Putamen (tissue), 1 donor: ENCODE data around the gene HSD17B7.
"Not testable (repeated sequence)": the region's sequence is repeated elsewhere in the genome, so short reads cannot be mapped to it uniquely, and the experiment has no call there.

ENCODE experiments used
- DNase-seq: peaks from one replicate; pipeline ENCODE4 v3.0.0-alpha.2; 2016; ENCODE audit warnings: low spot score

The HSD17B7 gene

DNA sequence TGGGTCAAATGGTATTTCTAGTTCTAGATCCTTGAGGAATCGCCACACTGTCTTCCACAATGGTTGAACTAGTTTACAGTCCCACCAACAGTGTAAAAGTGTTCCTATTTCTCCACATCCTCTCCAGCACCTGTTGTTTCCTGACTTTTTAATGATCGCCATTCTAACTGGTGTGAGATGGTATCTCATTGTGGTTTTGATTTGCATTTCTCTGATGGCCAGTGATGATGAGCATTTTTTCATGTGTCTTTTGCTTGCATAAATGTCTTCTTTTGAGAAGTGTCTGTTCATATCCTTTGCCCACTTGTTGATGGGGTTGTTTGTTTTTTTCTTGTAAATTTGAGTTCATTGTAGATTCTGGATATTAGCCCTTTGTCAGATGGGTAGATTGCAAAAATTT, 17.0 kb downstream of the HSD17B7 start:
- DNase-seq: not testable (repeated sequence)

DNA sequence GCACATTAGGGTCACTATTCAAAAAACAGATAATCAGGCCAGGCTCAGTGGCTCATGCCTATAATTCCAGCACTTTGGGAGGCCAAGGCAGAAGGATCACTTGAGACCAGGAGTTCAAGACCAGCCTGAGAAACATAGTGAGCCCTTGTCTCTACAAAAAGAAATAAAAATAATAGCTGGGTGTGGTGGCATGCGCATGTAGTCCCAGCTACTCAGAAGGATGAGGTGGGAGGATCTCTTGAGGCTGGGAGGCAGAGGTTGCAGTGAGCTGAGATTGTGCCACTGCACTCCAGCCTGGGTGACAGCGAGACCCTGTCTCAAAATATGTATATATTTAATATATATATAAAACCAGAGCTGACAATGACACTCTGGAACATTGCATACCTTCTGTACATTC, 21.9 kb downstream of the HSD17B7 start:
- not testable (repeated sequence) for DNase-seq

DNA sequence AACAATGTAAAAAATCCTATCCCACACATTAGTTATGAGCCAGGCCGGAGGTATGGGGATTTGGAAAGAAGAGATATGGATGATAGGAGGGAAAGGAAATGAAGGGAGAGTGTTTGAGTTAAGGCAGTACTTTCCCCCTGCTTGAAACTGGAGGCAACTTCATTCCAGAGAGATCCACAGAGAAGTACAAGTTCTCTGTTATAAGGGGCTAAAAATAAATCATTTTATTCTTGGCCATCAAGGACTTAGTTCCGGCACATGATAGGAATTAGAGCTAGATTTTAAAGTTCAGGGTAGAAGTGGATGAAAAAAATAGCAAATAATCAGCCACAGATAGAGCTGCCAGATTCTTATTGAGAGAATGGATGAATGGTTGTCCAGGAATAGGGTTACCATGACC, 27.6 kb downstream of the HSD17B7 start:
- not testable (repeated sequence) for DNase-seq

DNA sequence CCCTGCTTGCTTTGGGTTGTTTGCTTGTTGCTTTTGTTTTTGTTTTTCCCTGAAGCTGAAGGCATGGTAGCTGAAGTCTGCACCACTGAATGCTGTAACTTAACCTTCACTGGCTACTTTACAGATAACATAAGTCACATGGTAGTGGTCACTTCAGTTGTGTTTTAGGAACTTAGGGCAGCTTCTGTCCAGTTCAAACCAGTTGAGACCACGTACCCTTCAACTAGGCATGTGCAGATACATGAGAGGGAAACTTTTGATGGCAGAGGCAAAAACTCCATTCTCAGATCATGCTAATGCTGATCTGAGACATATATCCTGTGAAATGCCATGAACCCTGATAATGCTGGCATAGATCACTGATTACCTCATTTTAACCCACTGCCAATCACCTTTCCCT, 28.2 kb downstream of the HSD17B7 start:
- DNase-seq: not testable (repeated sequence)

DNA sequence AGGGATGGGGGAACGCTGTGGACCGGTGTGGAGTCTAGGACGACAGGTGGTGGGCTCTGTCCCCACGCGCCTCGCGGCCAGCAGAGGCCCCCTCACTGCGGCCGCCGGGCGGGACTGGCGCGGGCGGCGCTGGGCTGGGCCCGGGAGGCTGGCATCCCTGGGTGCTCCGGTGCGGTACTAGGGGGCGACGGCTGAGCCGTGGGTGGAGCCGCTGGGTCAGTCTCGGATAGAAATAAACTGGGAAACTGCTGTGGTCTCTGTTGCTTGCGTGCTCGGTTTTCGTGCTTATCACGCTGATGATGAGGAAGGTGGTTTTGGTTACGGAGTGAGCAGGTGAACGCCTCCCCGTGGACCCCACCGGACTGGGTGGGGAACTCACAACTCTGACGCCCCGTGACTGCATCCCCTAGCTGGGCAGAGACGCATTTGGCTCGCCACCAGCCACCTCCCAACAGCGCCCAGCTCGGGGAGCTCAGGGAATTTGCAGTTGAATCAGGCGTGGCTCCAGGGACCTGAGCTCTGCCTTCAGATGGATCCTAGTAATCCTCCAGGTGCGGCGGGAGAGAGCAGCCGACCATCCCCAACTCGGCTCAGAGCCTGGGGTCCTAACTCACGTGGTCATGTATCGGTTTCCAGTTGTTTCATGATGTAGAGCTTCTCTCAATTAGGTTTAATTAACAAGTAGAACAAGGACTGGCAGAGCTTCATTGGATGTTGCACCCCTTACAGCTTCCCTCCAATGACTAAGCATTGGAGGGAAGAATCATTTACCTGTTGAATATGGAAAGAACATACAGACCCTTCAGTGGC, 32.1 kb downstream of the HSD17B7 start:
- DNase-seq: no peak

DNA sequence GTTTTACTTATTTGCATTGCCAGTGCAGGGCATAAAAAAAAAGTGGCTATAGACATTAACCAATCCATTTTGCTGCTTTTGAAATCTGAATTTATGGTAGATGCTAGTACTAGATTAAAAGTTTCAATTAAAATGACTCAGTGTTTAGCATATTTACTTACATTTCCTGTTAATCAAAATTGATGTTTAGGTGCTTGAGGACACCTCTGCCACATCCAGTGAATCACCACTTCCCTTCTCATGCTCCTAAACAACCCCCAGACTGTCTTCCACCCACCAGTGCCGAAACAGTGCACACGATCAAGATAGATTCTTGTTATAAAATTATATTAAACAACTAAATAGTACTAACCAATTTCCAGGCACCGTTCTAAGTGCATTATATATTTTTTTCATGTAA, 32.7 kb downstream of the HSD17B7 start:
- no peak for DNase-seq

DNA sequence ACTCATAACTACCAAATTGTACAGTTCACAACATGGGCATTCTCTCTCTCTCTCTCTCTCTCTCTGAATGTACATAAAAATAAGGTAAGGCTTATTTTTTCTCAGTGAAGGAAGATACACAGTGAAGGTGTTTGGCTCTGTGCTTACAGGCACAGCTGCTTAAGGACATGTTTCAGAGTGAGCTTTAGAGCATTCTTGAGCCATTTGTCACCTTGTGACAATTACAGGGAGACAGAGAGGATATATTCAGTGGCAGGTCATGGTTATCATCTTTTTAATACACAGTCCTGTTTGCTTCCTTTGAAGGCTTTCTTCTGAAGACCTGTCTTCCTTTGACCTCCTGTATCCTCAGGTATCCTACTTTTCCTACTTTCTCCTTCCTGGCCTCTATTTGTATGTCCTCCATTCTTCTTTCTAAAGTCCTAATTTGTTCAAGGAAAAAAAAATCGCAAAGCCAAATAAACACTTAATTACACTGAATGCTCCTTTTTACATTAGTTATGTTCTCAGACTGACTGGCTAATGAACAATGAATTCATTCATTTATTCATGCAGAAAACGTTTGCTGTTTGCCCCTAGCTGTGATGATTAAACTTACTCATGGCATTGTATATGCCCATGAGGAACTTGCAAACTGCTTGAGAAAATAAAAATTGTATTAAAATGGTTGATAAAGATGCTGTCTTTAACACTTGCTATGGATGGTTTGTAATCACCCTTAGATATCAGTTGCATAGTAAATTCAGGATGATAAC, 33.4 kb downstream of the HSD17B7 start:
- no peak for DNase-seq

DNA sequence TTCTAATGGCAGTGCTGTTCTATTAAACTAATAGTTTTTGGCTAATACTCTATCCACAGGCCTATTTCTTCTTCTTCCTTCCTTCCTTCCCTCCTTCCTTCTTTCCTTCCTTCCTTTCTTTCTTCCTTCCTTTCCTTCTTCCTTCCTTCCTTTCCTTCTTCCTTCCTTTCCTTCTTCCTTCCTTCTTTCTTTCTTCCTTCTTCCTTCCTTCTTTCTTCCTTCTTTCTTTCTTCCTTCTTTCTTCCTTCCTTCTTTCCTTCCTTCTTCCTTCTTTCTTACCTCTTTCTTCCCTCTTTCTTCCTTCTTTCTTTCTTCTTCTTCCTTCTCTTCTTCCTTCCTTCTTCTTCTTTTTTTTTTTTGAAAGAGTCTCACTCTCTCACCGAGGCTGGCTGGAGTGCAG, 38.8 kb downstream of the HSD17B7 start:
- DNase-seq: no peak

DNA sequence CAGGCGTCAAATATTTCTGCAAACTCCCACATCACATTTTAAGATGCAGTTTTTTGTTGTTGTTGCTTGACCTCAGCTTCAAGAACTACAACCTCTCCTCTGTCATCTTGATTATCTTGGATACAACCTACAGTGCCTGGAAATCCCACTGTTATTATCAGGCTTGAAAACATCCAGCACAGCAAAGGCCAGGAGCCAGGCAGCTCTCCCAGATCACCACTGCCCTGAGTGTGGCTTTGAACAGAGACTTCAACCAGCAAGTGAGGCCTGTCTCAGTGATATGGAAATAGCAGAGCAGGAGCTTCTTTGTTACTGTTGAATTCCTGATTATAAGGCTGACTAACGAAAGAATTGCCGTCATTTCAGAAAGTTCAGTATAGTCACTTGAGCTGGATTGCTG, 42.0 kb downstream of the HSD17B7 start:
- no peak for DNase-seq

DNA sequence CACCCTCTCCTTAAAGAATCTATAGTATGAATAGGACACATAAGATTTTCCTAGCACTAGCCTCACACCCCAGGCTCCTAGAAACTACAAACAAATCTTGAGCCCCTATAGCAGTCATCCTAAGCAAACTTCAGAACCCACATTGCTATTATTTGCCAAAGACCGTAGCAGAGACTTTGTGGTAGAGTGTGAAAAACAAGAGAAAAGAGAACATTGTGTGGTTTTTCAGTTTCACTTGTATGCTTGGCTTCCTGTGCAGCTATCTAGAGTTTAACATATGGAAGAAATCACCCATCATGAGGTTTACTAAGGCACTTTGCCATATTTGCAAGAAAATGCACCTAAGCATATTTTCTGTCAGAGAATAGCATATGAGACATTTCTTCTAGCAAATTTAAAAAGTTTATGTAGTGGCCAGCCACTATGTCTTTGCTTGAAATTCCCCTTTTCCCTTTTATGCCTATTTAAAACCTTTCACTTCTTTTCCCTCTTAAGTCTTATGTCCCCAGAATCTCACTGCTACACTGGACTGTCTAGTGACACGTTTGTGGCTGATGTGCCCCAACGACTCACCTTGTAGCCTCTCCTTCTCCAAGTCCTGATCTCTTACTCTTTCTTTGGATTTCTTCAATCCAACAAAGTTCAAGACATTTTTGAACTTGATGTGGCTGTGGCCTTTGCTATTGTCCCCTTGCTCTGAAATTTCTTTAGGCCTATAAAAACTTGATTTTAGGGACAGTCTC, 44.8 kb downstream of the HSD17B7 start:
- DNase-seq: no peak

DNA sequence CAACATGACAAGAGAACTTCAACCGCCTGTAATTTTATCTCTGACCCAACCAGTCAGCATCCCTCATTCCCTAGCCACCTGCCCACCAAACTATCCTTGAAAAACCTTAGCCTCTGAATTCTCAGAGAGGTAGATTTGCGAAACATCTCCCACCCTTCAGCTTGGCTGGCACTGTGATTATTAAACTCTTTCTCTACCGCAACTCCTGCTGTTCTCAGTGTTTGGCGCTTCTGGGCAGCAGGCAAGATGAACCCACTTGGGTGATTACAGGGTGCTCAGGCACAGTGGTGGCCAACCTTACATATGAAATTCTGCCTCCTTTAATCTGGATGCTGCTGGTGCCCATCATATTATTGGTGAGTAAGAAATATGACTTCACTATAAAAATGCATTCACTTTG, 48.4 kb downstream of the HSD17B7 start:
- no peak for DNase-seq

DNA sequence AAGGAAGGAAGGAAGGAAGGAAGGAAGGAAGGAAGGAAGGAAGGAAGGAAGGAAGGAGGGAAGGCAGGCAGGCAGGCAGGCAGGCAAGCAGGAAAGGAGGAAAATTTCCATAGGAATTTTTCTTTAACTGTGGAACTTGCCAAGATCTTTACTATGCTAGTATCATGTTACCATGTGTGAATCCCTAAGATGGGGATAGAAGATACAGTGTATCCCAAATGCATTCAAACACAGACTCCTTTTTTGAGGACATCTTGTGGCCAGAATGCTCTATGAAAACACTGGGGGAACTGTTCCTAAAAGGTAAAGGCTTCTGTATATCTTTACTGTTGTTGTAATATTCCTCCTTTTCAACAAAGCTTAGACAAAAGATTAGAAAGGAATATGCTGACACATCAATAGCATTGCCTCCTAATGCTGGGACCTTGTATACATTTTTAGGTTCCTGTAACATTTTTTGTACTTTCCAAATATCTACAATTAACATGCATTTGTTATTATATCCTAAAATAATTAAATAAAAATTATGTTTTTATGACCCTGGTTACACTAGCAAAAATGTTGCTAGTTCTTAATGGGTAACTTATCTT, 49.8 kb downstream of the HSD17B7 start:
- no peak for DNase-seq

DNA sequence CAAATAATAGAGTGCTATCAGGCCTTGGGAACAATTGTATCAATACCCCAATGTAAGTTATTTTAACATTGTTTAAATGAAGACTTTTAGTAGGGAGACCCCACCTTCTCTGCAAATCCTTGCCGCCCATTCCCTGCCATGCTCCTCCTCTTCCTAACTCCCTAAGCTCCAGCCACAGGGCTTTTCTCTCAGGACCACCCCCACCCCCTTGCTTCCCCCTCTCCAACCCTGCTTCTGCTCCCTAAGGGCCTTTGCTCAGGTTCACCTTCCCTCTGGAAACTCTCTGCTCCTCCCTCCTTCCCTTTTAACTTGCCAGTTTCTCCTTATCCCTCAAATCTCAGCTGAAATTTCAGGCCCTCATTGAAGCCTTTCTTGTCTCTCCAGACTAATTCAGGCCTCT, 53.7 kb downstream of the HSD17B7 start:
- DNase-seq: no peak

DNA sequence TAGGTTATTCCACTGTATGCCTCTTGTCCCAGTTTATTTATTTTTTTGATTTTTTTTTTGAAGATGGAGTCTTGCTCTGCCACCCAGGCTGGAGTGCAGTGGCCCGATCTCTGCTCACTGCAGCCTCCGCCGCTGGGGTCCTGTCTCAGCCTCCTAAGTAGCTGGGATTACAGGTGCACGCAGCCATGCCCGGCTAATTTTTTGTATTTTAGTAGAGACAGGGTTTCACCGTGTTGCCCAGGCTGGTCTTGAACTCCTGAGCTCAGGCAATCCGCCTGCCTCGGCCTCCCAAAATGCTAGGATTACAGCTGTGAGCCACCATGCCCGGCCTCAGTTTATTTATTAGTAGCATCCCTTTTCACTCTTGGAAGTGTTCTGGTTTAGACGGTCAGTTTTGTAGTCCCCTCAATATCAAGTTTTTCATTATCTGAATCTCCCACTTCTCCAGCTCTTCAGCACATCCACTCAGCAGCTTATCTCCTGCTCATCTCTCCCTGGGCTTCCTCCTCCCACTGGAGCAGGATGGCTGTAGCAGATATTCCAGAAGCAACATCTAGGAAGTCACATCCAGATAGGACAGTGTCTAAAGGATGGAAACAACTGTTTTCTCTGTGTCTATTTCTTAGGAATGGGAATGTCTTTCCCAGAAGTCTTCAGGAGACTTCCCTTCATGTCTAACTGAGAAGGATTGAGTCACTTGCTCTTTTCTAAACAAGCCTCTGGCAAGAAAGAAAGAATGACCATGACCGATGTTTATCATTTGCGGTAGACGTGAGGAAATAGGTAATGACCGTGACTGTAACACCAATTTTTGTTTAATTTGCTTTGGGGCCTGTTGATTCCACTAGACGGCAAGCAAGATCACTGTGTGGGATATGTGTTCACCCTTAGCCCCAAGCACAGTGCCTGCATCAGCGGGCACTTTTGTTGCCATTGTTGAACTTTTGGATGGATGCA, 56.0 kb downstream of the HSD17B7 start:
- DNase-seq: no peak

DNA sequence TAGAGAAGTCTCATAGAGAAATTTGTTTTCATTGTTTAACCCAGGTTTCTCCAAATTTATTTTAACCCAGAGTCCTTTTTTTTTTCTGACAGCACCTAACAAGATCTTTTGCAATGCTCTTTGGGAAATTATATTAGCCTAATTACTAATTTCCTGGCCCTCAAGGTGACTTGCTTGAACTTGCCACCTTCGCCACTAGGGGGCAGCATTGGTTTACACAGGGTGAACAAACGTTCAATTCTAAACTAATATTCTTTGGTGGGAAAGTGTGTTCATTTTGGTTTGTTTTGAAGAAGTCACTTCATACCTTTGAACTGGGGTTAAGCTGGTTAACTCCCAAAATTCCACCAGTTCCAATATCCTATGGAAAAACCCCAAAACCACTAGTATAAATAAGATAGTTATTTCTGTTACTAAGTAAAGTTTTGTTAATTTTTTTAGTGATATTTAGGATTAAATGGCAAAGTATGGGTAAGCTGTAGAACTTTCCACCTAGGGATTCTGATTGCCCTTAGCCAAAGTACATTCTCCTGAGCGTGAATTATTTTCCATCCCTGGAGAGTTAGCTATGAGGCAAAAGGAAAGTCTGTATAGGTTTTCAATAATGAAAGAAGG, 57.4 kb downstream of the HSD17B7 start:
- peak; percentile 52 for DNase-seq

DNA sequence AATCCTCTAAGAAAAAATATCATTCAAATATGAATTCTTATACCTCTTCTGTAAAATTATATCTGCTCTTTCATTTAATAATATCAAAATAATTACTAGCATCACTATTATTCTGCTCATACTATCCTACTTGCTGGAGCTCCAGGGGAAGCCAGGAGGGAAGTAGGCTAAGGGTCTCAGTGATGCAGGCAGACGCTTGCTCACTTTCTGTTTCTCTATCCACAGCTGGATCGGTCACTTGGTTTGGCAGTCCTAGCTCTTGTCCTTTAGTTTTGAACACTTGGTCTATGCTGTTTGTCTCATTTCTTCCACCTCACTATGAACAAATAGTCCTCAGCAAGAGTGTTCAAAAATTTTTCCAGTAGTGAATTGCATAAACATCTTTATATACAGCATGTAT, 59.2 kb downstream of the HSD17B7 start:
- no peak for DNase-seq

DNA sequence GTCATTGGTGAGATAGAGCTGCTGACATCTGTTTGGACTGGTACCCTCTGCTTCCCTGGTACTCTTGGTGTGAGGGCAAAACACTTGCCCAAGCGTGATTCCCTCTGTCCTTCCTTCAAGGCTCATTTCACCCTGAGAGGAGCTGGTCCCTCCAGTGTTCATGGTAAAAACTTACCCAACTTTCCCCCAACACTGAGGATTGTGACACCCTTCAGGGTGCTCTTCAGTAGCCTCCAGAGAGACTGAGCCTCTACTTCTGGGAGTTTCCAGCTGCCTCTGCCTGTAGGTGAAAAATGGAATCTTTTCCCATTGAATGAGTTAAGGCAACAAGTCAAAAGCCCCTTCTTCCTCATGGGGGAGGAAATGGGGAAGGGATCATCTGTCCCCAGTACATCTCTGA, 60.8 kb downstream of the HSD17B7 start:
- DNase-seq: no peak

DNA sequence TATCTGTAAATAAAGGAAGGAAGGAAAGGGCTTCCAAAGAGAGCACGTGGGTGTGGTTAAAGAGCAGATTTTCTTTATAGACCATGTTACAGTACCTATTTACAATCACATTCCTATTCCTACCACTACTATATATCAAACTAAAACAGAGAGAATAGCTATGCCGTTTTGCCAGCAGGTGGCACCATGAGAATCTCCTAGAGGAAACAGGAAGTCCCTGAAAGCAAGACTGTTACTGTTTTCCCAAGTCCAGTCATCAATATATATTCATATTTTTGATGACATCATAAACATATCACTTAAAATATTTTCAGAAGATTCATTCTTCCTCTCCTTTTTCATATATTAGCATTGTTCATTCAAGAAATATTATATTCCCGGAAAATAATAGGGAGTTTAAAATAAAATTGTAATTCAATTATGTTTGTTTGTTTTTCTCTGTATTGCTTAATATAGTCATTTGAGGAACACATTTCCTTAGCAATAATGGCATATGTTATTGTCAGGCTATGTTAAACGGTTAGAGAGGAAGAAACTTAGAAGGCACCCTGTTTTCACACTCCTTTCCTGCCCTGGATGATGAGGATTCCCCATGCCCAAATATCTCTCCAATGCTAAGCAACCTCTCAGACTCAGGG, 63.9 kb downstream of the HSD17B7 start:
- peak; percentile 36 for DNase-seq

DNA sequence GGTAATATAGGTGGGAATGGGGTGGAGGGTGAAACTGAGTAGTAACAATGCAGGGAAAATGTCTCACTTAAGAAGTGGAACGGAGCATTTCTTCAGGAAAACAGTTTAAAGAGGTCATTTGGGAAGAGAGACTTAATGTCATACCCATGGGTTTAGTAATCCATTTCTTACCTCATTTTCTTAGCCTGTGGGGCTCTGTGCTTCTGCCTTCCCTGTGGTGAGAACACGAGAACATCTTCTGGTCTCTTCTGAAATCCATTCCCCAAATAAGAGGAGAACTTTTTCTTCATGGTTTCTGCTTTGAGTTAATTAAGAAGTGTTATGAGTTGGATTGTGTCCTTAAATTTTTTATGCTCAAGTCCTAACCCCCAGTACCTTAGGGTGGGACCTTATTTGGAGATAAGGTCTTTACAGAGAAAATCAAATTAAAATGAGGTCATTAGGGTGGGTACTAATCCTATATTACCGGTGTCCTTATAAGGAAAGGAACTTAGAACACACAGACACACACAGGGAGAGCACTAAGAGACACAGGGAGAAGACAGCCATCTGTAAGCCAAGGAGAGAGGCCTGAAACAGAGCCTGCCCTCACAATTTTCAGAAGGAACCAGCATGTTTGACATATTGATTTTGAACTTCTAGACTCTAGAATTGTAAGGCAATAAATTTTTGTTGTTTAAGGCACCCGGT, 65.1 kb downstream of the HSD17B7 start:
- no peak for DNase-seq

DNA sequence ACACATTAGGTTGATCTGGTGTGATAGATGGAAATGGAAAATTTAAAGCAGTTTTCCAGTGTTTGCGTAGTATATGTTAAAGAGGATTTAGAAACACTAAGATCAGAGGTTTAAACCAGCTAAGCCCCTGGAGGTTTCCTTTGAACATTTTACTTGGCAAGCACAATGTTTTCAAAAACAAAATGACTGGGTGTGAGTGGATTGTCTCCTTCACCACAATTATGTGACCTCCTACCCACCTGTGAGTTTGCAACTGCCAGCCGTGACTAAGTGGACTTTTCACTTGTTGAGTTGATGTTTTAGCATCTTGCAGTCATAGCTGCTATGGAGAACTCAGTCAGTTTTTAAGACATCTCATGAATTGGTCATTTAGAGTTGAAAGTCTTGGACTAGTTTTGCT, 65.8 kb downstream of the HSD17B7 start:
- no peak for DNase-seq
